Measurements from ENCODE around the gene CD99L2. TPM values are rescaled to one million over a fixed set of nuclear protein-coding genes. Genes with fewer than 3 reads are reported as not detected.

CD99L2 gene
- total RNA-seq, 2 experiments from 2014 or later, result 5.9 to 12.3 TPM

GRCh38 chrX:150926304-150926703 is 27.8 kb upstream of the CD99L2 start:
- no peak for TF ChIP-seq EZH2phosphoT487 (IDR thresholded peaks at IDR 0.05; ENCODE audit: borderline replicate concordance, low read depth, low read length)
- TF ChIP-seq, protein P1, sequence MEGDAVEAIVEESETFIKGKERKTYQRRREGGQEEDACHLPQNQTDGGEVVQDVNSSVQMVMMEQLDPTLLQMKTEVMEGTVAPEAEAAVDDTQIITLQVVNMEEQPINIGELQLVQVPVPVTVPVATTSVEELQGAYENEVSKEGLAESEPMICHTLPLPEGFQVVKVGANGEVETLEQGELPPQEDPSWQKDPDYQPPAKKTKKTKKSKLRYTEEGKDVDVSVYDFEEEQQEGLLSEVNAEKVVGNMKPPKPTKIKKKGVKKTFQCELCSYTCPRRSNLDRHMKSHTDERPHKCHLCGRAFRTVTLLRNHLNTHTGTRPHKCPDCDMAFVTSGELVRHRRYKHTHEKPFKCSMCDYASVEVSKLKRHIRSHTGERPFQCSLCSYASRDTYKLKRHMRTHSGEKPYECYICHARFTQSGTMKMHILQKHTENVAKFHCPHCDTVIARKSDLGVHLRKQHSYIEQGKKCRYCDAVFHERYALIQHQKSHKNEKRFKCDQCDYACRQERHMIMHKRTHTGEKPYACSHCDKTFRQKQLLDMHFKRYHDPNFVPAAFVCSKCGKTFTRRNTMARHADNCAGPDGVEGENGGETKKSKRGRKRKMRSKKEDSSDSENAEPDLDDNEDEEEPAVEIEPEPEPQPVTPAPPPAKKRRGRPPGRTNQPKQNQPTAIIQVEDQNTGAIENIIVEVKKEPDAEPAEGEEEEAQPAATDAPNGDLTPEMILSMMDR (conservative IDR thresholded peaks at IDR 0.05; ENCODE audit: low read length), result no peak
- no peaks in the 10 kb centered on the region for H3K9me2 ChIP-seq (ENCODE audit: insufficient read depth, low read length)
- CTCF ChIA-PET (ENCODE audit: unreplicated experiment), result no interaction called here
- H3K4me3 ChIP-seq (ENCODE audit: low read depth, low read length, poor library complexity, severe bottlenecking), result no peak overlapping the region
- H3K79me2 ChIP-seq (ENCODE audit: insufficient read depth, low read depth, low read length), result no peaks in the 10 kb centered on the region
- H4K20me1 ChIP-seq (ENCODE audit: insufficient read depth, low read length), result no peaks in the 10 kb centered on the region
- intact Hi-C loops (cut with micrococcal nuclease; ENCODE audit: unreplicated experiment), result no loop called here
- no peak overlapping the region for H3K4me2 ChIP-seq (ENCODE audit: low read length)
- no peak for DNase-seq (ENCODE audit: low spot score)
- no peak overlapping the region for H3K27ac ChIP-seq (ENCODE audit: low read depth, low read length, poor library complexity, severe bottlenecking)
- POLR2A ChIA-PET, result no interaction called here
- H3K9me3 ChIP-seq (ENCODE audit: low read length), result no peaks in the 10 kb centered on the region
- no peak overlapping the region for H2AFZ ChIP-seq (ENCODE audit: low read length)
- no TSS peak for BruUV-seq (replicated peaks)
- no peaks in the 10 kb centered on the region for H3K36me3 ChIP-seq (ENCODE audit: insufficient read depth, low read length)
- H3K4me1 ChIP-seq (ENCODE audit: insufficient read depth, low read length, poor library complexity, severe bottlenecking), result no peaks in the 10 kb centered on the region

- intact Hi-C loops (cut with micrococcal nuclease; ENCODE audit: unreplicated experiment), result no loop called here
Observed at GRCh38 chrX:150919401-150919800, 20.9 kb upstream of the CD99L2 start.

DNA sequence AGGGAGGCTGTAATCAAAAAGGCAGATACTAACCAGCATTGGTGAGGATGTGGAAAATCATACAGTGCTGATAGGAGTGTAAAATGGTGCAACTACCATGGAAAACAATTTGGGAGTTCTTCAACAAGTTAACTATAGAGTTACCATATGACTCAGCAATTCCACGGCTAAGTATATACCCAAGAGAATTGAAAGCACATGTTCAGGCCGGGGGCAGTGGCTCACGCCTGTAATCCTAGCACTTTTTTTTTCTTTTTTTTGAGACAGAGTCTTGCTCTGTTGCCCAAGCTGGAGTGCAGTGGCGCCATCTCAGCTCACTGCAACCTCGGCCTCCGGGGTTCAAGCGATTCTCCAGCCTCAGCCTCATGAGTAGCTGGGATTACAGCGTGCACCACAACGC is 15.0 kb upstream of the CD99L2 start:
- H3K4me2 ChIP-seq (ENCODE audit: low read length), result no peak overlapping the region
- no peak for DNase-seq (ENCODE audit: low spot score)
- no peak overlapping the region for H2AFZ ChIP-seq (ENCODE audit: low read length)
- no peaks in the 10 kb centered on the region for H3K4me1 ChIP-seq (ENCODE audit: insufficient read depth, low read length, poor library complexity, severe bottlenecking)
- TF ChIP-seq, protein P1 (conservative IDR thresholded peaks at IDR 0.05; ENCODE audit: low read length), result no peak
- no peak for TF ChIP-seq EZH2phosphoT487 (IDR thresholded peaks at IDR 0.05; ENCODE audit: borderline replicate concordance, low read depth, low read length)
- ChIA-PET CTCF (ENCODE audit: unreplicated experiment) (no interaction called here), POLR2A (no interaction called here)
- H4K20me1 ChIP-seq (ENCODE audit: insufficient read depth, low read length), result no peaks in the 10 kb centered on the region
- H3K9me2 ChIP-seq (ENCODE audit: insufficient read depth, low read length), result no peaks in the 10 kb centered on the region
- H3K36me3 ChIP-seq (ENCODE audit: insufficient read depth, low read length), result no peaks in the 10 kb centered on the region
- H3K9me3 ChIP-seq (ENCODE audit: low read length), result no peaks in the 10 kb centered on the region
- H3K4me3 ChIP-seq (ENCODE audit: low read depth, low read length, poor library complexity, severe bottlenecking), result no peak overlapping the region
- no peak overlapping the region for H3K27ac ChIP-seq (ENCODE audit: low read depth, low read length, poor library complexity, severe bottlenecking)
- no peaks in the 10 kb centered on the region for H3K79me2 ChIP-seq (ENCODE audit: insufficient read depth, low read depth, low read length)
- no TSS peak for BruUV-seq (replicated peaks)
- intact Hi-C loops (cut with micrococcal nuclease; ENCODE audit: unreplicated experiment), result no loop called here

More at GRCh38 chrX:150919401-150919800, 20.9 kb upstream of the CD99L2 start:
- Histone ChIP-seq H3K27ac (ENCODE audit: low read depth, low read length, poor library complexity, severe bottlenecking) (no peak overlapping the region), H2AFZ (ENCODE audit: low read length) (no peak overlapping the region), H3K4me3 (ENCODE audit: low read depth, low read length, poor library complexity, severe bottlenecking) (no peak overlapping the region), H4K20me1 (ENCODE audit: insufficient read depth, low read length) (no peaks in the 10 kb centered on the region), H3K9me2 (ENCODE audit: insufficient read depth, low read length) (no peaks in the 10 kb centered on the region), H3K9me3 (ENCODE audit: low read length) (no peaks in the 10 kb centered on the region), H3K36me3 (ENCODE audit: insufficient read depth, low read length) (no peaks in the 10 kb centered on the region), H3K4me1 (ENCODE audit: insufficient read depth, low read length, poor library complexity, severe bottlenecking) (no peaks in the 10 kb centered on the region), H3K79me2 (ENCODE audit: insufficient read depth, low read depth, low read length) (no peaks in the 10 kb centered on the region), H3K4me2 (ENCODE audit: low read length) (no peak overlapping the region)
- ChIA-PET CTCF (ENCODE audit: unreplicated experiment) (no interaction called here), POLR2A (no interaction called here)
- no TSS peak for BruUV-seq (replicated peaks)
- DNase-seq (ENCODE audit: low spot score), result no peak
- TF ChIP-seq, protein P1 (conservative IDR thresholded peaks at IDR 0.05; ENCODE audit: low read length), result no peak
- no peak for TF ChIP-seq EZH2phosphoT487 (IDR thresholded peaks at IDR 0.05; ENCODE audit: borderline replicate concordance, low read depth, low read length)

Measured in OCI-LY7 (cell line).